H1 (cell line): ENCODE results near the gene TIAM2. TPM values are rescaled to one million over a fixed set of nuclear protein-coding genes. Genes with fewer than 3 reads are reported as not detected.

ENCODE experiments used
- BRCA1 ChIP-seq: IDR thresholded peaks from 2 replicates; pipeline ENCODE4 v1.6.1; 2012; ENCODE audit warnings: low read depth, low read length, improper control_type of control experiment
- GABPA ChIP-seq: IDR thresholded peaks from 2 replicates; pipeline ENCODE4 v1.6.1; 2011; ENCODE audit warnings: mild to moderate bottlenecking, low read length, moderate library complexity, borderline replicate concordance; ENCODE audit not compliant: insufficient read depth
- NRF1 ChIP-seq: IDR thresholded peaks from 2 replicates; pipeline ENCODE4 v1.6.1; 2011; ENCODE audit warnings: mild to moderate bottlenecking, low read depth, low read length, improper control_type of control experiment
- polyA plus RNA-seq, 7 experiments: library from polyadenylated mRNA; depleted of rRNA in 3 of 7; stranded (reverse) in 5 of 7; unstranded in 2 of 7; fragments of >200 nt in 5 of 7; fragments of 200-250 nt in 2 of 7; gene quantifications; 1 replicate in 5 of 7; 2 replicates in 1 of 7; 4 replicates in 1 of 7; pipeline versions ENCODE4 v1.2.1 to v1.2.3, GENCODE V29; 2011 to 2013; ENCODE audit warnings: missing spikeins in 2 of 7, mixed read lengths in 2 of 7
- total RNA-seq: library from RNA; stranded (reverse); fragmentation: NEBNext Ultra II Directional; extraction: Animal tissue kit (Norgen Biotek cat#: 25700); gene quantifications from 2 replicates; pipeline ENCODE4 v1.2.1, GENCODE V29; 2021
- TF ChIP-seq, protein P1 (sequence below): IDR thresholded peaks from 2 replicates; pipeline ENCODE4 v1.6.1; 2012; ENCODE audit warnings: low read length, inconsistent platforms

TIAM2 gene
- total and polyA plus RNA-seq, 2 of the 8 experiments (the other 6 are each of a cell fraction or from before 2014, with no cell fraction given): 7.4 to 23.9 TPM

DNA sequence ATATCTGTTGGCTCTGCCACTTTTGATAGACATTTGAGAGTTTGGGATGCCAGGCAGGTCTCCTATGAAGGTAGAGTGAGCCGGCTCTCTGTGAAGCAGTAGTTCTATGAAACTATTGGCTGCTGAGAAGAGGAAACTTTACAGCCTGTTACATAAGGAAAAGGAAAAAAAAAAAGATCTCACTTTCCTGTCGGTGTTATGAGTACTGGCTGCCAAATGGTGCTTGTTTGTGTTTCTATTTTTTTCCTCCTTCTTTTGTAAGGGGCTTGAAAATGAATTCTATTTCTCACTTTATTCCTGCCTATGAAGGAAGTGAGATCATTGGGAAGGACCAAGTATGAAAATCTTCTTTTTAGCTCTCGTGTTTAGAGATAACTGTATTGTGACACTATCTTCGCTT lies 195.6 kb downstream of the TIAM2 start (continued):
- TF ChIP-seq GABPA (no peak), NRF1 (no peak), BRCA1 (no peak)
- TF ChIP-seq, protein P1, sequence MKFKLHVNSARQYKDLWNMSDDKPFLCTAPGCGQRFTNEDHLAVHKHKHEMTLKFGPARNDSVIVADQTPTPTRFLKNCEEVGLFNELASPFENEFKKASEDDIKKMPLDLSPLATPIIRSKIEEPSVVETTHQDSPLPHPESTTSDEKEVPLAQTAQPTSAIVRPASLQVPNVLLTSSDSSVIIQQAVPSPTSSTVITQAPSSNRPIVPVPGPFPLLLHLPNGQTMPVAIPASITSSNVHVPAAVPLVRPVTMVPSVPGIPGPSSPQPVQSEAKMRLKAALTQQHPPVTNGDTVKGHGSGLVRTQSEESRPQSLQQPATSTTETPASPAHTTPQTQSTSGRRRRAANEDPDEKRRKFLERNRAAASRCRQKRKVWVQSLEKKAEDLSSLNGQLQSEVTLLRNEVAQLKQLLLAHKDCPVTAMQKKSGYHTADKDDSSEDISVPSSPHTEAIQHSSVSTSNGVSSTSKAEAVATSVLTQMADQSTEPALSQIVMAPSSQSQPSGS: no peak
